ENCODE measurements around the gene ARL2BP.
"Not testable (repeated sequence)": the region's sequence is repeated elsewhere in the genome, so short reads cannot be mapped to it uniquely, and the experiment has no call there.

ARL2BP gene

DNA sequence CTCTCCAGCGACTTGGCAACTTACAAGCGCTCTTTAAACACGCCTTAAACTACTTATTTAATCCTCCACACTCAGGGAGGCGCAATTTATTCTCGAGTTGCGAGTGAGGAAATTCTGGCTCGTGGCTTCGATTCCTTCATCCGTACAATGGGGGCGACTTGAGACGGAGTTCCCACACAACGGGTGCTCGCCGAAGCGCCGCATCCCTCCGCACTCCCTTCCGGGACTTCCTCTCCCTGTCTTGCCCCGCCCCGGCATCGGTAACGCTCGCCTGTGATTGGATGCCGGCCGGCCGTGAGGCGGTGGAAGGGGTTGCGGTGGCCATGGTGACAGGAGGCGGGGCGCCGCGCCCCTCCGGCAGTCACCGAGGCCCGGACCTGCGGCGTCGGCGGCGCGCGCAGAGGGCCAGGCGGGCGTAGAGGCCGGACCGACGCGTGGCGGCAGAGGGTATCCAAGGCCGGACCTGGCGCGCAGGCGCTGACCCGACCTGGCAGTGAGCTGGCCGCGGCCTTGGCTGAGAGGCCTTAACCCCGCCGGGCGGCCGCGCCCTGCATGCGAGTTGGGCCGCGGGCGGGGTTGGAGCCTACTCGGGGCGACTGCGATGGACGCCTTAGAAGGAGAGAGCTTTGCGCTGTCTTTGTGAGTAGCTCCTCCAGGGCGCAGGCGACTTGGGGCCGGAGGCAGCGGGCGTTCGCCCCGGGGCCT lies at the start of gene ARL2BP:
Gene ARL2BP, plus strand, starts transcription at position 493 of the 705 bp plus-strand sequence. Its CDS starts 109 bp downstream, at position 602.
- FAIRE-seq (peak; percentile 72), DNase-seq (ENCODE audit: low spot score) (peak; percentile 94)

DNA sequence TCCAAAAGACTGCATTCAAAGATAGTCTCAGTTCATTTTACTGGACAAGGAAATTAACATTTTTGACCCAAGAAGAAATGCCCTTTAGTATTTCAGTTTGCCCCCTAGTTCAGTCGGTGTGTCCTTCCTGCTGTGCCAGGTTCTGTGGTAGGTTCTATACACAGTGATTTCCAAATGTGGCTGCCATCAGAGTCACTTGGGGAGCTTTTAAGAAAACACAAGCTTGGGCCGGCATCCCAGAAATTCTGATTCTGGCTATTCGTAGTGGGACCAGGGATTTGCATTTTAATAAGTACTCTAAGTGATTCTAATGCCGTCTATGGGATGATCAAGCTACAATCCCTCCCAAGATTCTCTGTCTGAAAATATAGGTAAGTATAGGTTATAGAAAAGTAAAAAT lies 48.8 kb upstream of the ARL2BP start:
- FAIRE-seq (no peak), DNase-seq (ENCODE audit: low spot score) (no peak)

DNA sequence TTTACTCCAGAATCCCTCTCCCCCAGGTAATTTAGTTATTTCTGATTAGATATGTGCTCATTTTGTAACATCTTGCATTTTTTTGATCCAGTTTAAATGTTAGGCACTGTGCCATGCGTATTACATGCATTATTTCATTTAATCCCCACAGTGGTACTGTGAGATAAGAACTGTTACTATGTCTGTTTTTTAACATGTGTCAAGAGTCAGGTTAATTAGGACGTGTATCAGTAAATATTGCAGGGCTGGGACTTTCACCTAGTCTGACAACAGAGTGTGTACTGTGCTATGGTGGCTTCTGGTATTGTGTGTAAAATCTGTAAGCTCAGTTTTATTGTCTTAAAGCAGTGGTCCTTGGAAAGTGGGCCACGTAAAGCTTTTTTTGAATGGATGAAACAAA lies 48.3 kb upstream of the ARL2BP start:
- no peak for FAIRE-seq

DNA sequence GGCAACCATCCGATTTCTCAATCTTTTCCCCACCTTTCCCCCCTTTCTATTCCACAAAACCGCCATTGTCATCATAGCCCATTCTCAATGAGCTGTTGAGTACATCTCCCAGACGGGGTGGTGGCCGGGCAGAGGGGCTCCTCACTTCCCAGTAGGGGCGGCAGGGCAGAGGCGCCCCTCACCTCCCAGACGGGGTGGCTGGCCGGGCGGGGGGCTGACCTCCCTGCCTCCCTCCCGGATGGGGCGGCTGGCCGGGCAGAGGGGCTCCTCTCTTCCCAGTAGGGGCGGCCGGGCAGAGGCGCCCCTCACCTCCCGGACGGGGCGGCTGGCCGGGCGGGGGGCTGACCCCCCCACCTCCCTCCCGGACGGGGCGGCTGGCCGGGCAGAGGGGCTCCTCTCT lies 44.7 kb upstream of the ARL2BP start:
- DNase-seq (ENCODE audit: low spot score); FAIRE-seq: not testable (repeated sequence)

More for the DNA sequence above, 48.3 kb upstream of the ARL2BP start:
- no peak for DNase-seq (ENCODE audit: low spot score)

DNA sequence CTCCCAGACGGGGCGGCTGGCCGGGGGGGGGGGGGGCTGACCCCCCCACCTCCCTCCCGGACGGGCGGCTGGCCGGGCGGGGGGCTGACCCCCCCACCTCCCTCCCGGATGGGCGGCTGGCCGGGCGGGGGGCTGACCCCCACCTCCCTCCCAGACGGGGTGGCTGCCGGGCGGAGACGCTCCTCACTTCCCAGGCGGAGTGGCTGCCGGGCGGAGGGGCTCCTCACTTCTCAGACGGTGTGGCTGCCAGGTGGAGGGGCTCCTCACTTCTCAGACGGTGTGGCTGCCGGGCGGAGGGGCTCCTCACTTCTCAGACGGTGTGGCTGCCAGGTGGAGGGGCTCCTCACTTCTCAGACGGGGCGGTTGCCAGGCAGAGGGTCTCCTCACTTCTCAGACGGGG lies 44.1 kb upstream of the ARL2BP start:
- not testable (repeated sequence) for FAIRE-seq; DNase-seq (ENCODE audit: low spot score)

DNA sequence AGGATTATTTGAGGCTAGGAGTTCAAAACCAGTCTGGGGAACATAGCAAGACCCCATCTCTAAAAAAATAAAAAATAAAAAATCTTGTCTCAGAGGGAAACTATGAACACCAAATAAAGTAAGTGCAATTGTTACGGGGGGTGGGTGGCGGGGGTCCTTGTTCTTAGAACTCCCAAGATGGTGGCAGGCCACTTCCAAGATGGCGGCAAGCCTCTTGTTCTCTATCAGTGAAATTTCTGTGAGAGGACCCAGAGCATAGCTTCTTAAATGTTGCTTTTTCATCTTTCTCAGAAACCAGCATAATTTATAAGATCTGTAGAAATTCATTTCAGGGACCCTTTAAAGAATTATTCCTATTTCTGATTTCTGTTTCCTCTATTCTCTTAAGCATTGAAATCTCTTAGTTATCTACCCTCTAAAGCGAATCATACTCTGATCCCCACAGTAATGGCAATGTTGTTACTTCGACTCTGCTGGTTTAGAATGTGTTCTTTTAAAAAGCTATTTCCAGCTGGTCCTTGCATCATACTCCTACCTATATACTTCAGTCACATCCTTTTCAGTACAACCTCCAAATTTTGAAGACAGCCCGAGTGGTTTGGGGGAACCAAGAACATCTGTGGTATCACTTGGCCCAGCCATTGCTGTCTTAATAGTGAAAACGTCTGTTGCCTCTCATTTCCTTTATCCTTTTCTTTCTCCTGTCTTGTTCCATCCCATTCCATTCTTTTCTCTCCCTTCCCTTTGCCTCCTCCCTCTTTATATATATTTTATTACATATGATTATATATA lies 42.8 kb upstream of the ARL2BP start:
- no peak for FAIRE-seq
- DNase-seq (ENCODE audit: low spot score) = no peak

DNA sequence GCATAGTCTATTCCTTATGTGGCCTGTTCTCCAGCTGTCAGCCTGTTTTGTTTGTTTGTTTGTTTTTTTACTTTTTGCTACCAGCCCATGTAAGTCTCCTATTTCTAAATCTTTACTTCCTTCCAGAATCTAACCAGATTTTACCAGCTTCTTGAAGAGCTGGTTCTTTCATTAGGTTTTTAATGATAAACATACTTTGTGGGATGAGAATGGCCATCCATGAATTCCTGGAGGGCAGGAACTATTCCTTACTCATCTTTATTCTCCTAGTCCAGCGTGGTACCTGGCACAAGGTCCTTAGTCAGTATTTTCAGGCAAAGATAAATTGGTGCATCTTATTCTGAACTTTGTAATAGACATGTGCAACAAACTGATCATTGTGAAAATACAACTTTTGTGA lies 41.6 kb upstream of the ARL2BP start:
- DNase-seq (ENCODE audit: low spot score) (no peak), FAIRE-seq (no peak)

DNA sequence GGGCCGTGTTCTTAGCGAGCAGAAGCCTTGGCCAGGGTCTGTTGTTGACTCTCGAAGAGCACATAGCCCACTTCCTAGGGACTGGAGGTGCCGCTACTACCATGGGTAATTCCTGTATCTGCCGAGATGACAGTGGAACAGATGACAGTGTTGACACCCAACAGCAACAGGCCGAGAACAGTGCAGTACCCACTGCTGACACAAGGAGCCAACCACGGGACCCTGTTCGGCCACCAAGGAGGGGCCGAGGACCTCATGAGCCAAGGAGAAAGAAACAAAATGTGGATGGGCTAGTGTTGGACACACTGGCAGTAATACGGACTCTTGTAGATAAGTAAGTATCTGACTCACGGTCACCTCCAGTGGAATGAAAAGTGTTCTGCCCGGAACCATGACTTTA lies 40.4 kb upstream of the ARL2BP start:
- FAIRE-seq (no peak), DNase-seq (ENCODE audit: low spot score) (no peak)

DNA sequence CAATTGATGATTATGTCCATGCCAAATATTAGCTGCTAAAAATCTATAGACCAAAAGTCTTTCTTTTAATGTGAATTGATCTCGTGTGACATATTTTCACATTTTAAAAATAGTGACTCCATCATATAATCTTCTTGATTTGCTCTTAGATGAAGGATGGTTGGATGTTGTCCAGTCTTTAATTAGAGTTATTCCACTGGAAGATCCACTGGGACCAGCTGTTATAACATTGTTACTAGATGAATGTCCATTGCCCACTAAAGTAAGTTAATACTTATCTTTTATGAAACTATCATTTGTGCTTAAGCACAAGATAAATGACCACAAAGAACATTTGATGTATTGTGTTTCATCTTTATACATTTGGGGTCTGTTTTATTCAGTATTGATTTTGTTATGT lies 36.1 kb upstream of the ARL2BP start:
- no peak for DNase-seq (ENCODE audit: low spot score)
- no peak for FAIRE-seq

DNA sequence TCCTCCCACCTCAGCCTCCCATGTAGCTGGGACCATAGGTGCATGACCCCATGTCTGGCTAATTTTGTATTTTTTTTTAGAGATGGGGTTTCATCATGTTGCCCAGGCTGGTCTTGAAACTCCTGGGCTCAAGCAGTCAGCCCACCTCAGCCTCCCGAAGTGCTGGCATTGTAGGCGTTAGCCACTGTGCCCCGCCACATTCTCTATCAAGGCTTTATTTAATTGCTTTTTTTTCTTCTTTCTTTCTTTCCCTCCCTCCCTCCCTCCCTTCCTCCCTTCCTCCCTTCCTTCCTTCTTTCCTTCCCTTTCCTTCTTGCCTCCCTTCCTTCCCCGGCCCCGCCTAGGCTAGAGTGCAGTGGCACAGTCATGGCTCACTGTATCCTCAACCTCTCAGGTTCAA lies 35.3 kb upstream of the ARL2BP start:
- DNase-seq (ENCODE audit: low spot score) (no peak), FAIRE-seq (no peak)

DNA sequence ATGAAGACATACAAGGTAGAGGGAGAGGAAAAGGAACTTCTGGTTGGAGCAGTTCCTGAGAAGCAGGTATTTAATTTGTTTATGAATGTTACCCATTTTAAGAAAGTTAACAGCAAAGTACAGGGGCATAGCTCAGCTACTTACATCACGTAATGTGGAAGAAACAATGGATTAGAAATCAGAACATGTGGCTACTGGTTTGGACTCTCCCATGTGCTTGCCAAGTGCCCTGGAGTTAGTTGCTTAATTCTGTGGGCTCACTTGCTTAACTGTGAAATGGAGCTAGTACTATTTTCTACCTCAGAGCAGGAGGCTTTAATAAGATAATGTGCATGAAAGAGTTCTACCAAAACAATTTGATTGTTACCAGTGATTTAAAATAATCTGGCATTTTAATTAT lies 31.6 kb upstream of the ARL2BP start:
- no peak for FAIRE-seq
- no peak for DNase-seq (ENCODE audit: low spot score)

DNA sequence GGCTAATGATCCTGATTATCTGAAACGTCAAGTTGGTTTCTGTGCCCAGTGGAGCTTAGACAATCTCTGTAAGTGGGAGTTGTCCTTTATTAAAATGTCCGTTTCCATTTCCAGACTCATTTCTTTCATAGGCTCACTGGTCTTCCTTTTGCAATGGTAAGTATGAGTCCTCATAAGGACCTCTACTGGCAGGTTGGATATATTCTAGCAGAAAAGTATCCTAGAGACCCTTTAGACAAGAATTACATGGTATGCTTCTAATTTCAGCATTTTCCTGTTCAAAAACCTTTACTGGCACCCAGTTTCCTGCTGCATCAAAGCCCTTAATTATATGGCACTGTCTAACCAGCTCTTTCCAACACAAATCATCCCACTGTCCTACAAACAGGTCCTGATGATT lies 28.1 kb upstream of the ARL2BP start:
- FAIRE-seq (no peak), DNase-seq (ENCODE audit: low spot score) (no peak)

DNA sequence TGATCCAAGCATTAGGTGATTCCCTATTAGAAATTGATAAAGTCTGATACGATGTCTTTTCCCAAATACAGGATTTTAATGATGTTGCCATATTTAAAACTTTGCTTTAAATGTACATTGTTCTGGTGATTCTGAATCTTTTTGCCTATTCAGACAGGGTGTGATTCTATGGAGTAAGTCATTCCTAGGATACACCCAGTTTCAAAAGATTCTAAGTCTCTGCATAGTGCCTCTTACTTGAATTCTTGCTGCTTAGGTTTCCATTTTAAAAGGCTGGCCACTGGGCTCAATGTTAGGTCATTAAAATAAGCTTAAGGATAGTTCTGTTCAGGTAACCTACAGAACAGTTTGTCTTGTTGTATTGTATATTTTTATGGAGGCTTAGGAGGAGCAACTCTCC lies 22.0 kb upstream of the ARL2BP start:
- DNase-seq (ENCODE audit: low spot score) (no peak), FAIRE-seq (no peak)

DNA sequence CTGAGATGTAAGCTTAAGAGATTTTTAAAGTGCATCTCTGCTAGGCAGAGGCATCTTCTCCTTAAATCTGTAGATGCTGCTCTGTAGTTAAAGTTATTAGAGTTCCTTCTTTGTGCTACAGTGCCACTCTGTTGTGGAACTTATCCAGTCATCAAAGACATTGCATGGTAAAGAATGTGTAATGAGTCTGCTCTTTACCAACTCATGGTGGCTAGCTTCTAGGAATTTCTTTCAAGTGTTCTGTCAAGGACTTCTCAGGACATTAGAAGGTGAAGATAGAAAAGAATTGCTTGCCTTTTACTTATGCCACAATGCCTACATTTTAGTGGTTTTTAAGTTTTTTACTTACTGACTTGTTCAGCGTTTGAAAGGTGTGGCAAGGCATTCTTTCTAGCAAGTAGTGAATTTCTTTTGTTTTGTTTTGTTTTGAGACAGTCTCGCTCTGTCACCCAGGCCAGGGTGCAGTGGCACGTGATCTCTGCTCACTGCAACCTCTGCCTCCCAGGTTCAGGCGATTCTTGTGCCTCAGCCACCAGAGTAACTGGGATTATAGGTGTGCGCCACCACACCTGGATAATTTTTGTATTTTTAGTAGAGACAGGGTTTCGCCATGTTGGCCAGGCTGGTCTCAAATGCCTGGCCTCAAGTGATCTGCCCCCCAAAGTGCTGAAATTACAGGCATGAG lies 20.3 kb upstream of the ARL2BP start:
- no peak for DNase-seq (ENCODE audit: low spot score)
- FAIRE-seq = no peak

DNA sequence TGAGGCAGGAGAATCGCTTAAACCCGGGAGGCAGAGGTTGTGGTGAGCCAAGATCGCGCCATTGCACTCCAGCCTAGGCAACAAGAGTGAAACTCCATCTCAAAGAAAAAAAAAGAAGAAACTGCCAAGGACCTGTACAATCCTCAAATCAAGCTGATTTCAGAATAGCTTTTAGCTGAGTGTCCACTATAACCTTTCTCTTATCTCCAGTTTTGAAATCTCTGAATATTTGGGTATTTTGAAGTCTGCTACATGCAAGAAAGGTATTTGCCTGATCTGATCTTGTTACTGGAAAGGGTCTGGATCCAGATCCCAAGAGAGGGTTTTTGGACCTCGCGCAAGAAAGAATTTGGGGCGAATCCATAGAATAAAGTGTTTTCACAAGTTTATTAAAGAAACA lies 19.1 kb upstream of the ARL2BP start:
- no peak for FAIRE-seq

DNA sequence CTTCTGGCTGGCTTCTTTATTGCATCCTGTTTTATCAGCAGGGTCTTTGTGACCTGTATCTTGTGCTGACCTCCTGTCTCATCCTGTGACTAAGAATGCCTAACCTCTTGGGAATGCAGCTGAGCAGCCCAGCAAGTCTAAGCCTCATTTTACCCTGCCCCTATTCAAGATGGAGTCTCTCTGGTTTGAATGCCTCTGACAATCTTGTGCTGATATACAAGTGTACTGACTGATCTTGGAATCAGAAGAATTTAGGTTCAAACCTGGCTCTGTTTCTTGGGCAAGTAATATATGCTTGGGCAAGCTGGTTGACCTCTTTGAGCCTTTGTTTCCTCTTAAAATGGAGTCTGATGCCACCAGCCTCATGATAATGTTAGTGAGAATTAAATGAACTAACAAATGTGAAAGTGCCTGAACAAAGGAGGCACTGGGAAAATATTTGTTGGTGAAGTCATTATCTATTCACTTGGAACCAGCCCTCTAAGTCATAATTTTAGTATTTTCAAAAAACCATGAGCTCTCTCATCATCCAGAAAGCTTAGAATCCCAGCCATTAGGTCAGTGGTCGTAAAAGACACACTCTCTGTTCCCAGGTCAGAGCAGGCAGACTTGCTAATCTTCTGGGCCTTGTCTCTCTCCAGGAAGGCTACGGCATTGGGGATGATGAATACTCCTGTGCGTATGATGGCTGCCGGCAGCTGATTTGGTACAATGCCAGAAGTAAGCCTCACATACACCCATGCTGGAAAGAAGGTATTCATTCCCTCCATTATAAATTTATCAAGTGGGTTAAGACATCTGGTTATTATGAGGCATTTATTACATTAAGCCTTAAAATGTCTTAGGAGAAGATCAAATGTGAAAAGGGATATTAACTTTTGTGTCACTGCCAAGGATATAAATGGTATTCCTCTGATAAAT lies 18.1 kb upstream of the ARL2BP start:
- DNase-seq (ENCODE audit: low spot score) (no peak), FAIRE-seq (no peak)

More for the DNA sequence above, 19.1 kb upstream of the ARL2BP start:
- no peak for DNase-seq (ENCODE audit: low spot score)

DNA sequence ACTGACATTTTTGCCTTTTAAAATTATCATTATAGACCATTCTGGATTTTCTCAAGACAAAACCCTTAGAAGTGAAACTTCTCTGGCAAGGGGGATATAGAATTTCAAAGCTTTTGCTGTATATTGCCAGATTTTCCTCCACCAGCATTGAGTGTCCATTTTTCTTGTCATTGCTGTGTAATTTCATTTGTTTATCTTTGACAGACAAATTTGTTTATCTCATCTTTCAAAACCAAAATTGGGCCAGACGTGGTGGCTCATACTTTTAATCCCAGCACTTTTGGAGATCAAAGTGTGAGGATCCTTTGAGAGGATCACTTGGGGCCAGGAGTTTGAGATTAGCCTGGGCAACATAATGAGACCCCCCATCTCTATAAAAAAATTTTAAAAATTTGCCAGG lies 16.0 kb upstream of the ARL2BP start:
- DNase-seq (ENCODE audit: low spot score) (no peak), FAIRE-seq (no peak)

DNA sequence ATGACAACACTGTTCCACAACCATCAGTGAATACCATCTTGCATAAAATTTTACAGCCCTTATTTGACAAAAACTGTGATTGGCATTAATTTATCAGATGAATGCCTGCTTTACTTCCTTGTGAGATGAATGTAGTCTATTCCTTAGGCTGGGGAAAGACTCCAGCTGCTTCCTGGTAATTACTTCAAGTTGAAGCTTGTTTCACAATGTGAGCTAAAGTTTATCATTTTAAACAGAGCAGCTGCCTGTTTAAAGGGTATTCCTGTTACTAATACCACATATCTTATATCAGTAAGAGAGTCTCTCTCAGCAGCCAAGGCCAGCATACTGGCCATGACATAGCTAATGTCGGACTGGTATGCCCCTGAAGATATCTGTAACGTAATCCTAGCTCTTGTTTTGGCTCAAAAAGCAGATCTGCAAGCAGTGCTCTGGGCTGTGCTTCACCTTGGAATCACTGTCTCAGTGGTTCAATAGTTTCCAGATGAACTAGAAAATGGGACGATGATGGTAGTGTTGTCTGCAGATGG lies 13.2 kb upstream of the ARL2BP start:
- FAIRE-seq (no peak), DNase-seq (ENCODE audit: low spot score) (no peak)

DNA sequence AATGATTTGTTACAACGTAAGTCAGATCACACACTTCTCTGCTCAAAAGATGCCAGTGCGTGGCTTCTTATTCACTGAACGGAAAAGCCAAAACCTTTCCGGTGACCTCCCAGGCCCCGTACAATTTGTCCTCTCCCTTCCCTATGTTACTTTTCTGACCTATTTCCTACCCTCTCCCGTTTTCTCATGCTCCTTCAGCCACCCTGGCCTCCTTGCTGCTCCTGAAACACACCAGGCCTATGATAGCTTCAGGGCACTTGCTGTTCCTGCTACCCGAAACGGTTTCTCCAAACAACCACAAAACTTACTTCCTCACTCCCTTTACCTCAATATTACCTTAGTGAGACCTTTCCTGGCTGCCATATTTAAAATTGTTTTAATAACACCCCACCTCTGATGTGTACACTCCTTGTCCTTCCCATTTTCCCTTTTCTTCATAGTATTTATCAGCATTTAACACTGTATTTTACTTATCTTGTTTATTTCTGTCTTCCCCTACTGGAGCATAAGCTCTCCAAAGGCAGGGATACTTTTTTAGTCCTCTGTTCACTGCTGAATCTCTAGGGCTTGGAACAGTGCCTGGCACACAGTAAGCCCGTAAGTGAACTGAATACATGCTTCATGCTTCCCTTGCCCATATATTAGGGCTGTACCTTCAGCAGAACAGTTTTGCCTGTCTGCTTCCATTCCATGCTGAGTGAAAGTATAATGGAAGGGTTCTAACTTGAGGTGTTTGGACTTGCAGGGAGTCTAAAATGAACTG lies 10.9 kb upstream of the ARL2BP start:
- DNase-seq (ENCODE audit: low spot score) = no peak
- no peak for FAIRE-seq

DNA sequence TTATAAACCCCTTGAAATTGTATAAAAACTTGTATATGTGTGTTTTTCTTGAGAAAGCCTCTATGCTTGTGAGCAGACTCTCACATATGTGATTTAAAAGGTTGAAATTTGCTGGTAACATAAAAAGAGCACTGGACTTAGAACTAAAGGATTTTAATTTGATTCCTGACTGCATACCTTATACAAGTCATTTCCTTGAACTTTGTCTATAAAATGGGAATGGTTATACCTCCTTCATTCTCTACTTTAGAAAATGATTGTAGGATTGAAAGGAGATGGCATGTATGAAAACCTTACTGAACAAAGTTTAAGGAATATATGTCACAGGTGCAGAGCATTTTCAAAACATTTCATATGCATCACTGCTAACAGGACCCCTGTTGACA lies 10.4 kb upstream of the ARL2BP start:
- DNase-seq (ENCODE audit: low spot score) (no peak), FAIRE-seq (no peak)
